ENCODE results near the gene GHSR. TPM values are rescaled to one million over a fixed set of nuclear protein-coding genes. Genes with fewer than 3 reads are reported as not detected.
A peak's percentile ranks its signal among the peaks of the same experiment; 100 is the strongest.

The GHSR gene
- total and polyA plus RNA-seq, 2 of the 4 experiments (the other 2 are of a cell fraction), result not detected

GRCh38 chr3:172461530-172462138, 13.4 kb upstream of the GHSR start:
- H4K8ac ChIP-seq (ENCODE audit: low read depth in 2 of 2, low read length in 2 of 2), result no peak overlapping the region
- no peak overlapping the region for H3K9ac ChIP-seq (ENCODE audit: low read depth, low read length)
- H2AK9ac ChIP-seq (replicated peaks; ENCODE audit: low read depth, low read length, poor library complexity), result no peak overlapping the region
- H3K56ac ChIP-seq (ENCODE audit: extremely low read depth, insufficient read depth, low read length), result no peak overlapping the region; the same call in 1 of the 2 replicates
- H2AK5ac ChIP-seq (ENCODE audit: low read depth, low read length), result no peak overlapping the region
- no peak overlapping the region for H3K4ac ChIP-seq (ENCODE audit: low read depth, low read length)
- ATAC-seq (ENCODE audit: low read depth) (peak; percentile 64), DNase-seq (peak; percentile 10)
- H3K14ac ChIP-seq (replicated peaks; ENCODE audit: low read depth, low read length), result no peak overlapping the region
- ChIA-PET POLR2A (ENCODE audit: unreplicated experiment) (no interaction called here), CTCF (interaction anchor here (0.9 to 1.2 kb wide), 6 partner anchors 9 to 133 kb away, joined by 3 to 5 read pairs (median 4); no protein-coding TSS in a partner anchor)
- H3K23ac ChIP-seq (ENCODE audit: low read depth, low read length), result no peak overlapping the region
- peaks cover 13% of the 10 kb centered on the region for H3K27me3 ChIP-seq (ENCODE audit: control insufficient read depth, insufficient read depth, low read length)
- H4K91ac ChIP-seq (ENCODE audit: insufficient read depth, low read depth, low read length), result no peak overlapping the region
- no peak overlapping the region for H2BK15ac ChIP-seq (ENCODE audit: low read depth, low read length)
- H2AFZ ChIP-seq (replicated peaks; ENCODE audit: low read length, poor library complexity), result no peak overlapping the region
- no peaks in the 10 kb centered on the region for H3K79me1 ChIP-seq (ENCODE audit: low read depth in 1 of 2, low read length in 2 of 2)
- H3K9me1 ChIP-seq (ENCODE audit: insufficient read depth, low read length), result no peaks in the 10 kb centered on the region
- TF ChIP-seq MAFK (IDR thresholded peaks at IDR 0.05; ENCODE audit: low read depth, low read length) (no peak), CHD1 (IDR thresholded peaks at IDR 0.05; ENCODE audit: low read depth, low read length) (no peak), POLR2A (IDR thresholded peaks at IDR 0.05; ENCODE audit: low read depth, low read length) (no peak), CEBPB (IDR thresholded peaks at IDR 0.05; ENCODE audit: low read depth, low read length) (no peak), RCOR1 (IDR thresholded peaks at IDR 0.05; ENCODE audit: insufficient replicate concordance, low read length) (no peak), CTCF (conservative IDR thresholded peaks at IDR 0.05; ENCODE audit: low read depth, low read length) (peak; percentile 60), BHLHE40 (IDR thresholded peaks at IDR 0.05; ENCODE audit: low read depth, low read length) (no peak), NFE2L2 (IDR thresholded peaks at IDR 0.05; ENCODE audit: low read depth, low read length) (no peak), RFX5 (IDR thresholded peaks at IDR 0.05; ENCODE audit: low read depth, low read length) (no peak), ELK1 (IDR thresholded peaks at IDR 0.05; ENCODE audit: borderline replicate concordance, low read depth, low read length) (no peak), USF2 (IDR thresholded peaks at IDR 0.05; ENCODE audit: low read depth, low read length) (no peak), MXI1 (IDR thresholded peaks at IDR 0.05; ENCODE audit: borderline replicate concordance, low read depth, low read length) (no peak), SMC3 (IDR thresholded peaks at IDR 0.05; ENCODE audit: low read depth, low read length) (no peak), RAD21 (IDR thresholded peaks at IDR 0.05; ENCODE audit: low read length) (peak; percentile 37), FOS (IDR thresholded peaks at IDR 0.05; ENCODE audit: low read depth, low read length) (no peak)
- H3K27ac ChIP-seq (ENCODE audit: insufficient read depth, low read length), result no peak overlapping the region
- no peak overlapping the region for H3K18ac ChIP-seq (ENCODE audit: low read depth, low read length)
- H4K20me1 ChIP-seq (ENCODE audit: insufficient read depth, low read length), result no peaks in the 10 kb centered on the region
- H3K9me3 ChIP-seq (ENCODE audit: control insufficient read depth, insufficient read depth, low read length), result no peaks in the 10 kb centered on the region
- H3K4me3 ChIP-seq (ENCODE audit: insufficient read depth, low read depth, low read length), result no peak overlapping the region
- in situ Hi-C loops (cut with MboI; ENCODE audit: low sequenced_read_pairs) (no loop called here), intact Hi-C loops (cut with micrococcal nuclease) (no loop called here), dilution Hi-C loops (cut with HindIII; ENCODE audit: low sequenced_read_pairs, unreplicated experiment) (no loop called here)
- 57 to 100% methylated on average over 1 to 4 of the region's 5 CpGs for WGBS, 2 experiments (ENCODE audit: extremely low coverage in 2 of 2, insufficient read length in 1 of 2)
- H2BK20ac ChIP-seq (ENCODE audit: low read depth, low read length), result no peak overlapping the region
- H4K5ac ChIP-seq (ENCODE audit: low read depth, low read length), result no peak overlapping the region
- no peak overlapping the region for H2BK5ac ChIP-seq (ENCODE audit: low read depth, low read length, poor library complexity, severe bottlenecking)
- no peaks in the 10 kb centered on the region for H3K36me3 ChIP-seq (ENCODE audit: control insufficient read depth, insufficient read depth, low read length)
- no peak overlapping the region for H2BK120ac ChIP-seq (ENCODE audit: low read depth, low read length)
- H3K4me1 ChIP-seq (ENCODE audit: control insufficient read depth, insufficient read depth, low read length), result no peaks in the 10 kb centered on the region
- no TSS peak for BruUV-seq (replicated peaks)
- no peak overlapping the region for H3K4me2 ChIP-seq (ENCODE audit: low read depth, low read length)
